HepG2 (cell line): Measurements from ENCODE around the gene IPO13. TPM values are rescaled to one million over a fixed set of nuclear protein-coding genes. Genes with fewer than 3 reads are reported as not detected.

ENCODE experiments used
- CBX5 ChIP-seq: sonication (generic); formaldehyde crosslinking; IDR thresholded peaks from 2 replicates; pipeline ENCODE4 v1.4.0; 2020; ENCODE audit warnings: missing genetic modification reagents, borderline replicate concordance
- CENPX ChIP-seq: sonication (generic); formaldehyde crosslinking; IDR thresholded peaks from 2 replicates; pipeline ENCODE4 v1.9.0; 2021; ENCODE audit warnings: mild to moderate bottlenecking, missing genetic modification reagents, moderate library complexity
- KDM6A ChIP-seq: IDR thresholded peaks from 2 replicates; pipeline ENCODE4 v1.6.1; 2016; ENCODE audit warnings: low read depth
- KLF6 ChIP-seq: IDR thresholded peaks from 2 replicates; pipeline ENCODE4 v1.8.0; 2016; ENCODE audit warnings: missing biosample characterization, missing genetic modification reagents
- MEF2D ChIP-seq: sonication (generic); formaldehyde crosslinking; IDR thresholded peaks from 2 replicates; pipeline ENCODE4 v1.5.1; 2020; ENCODE audit warnings: mild to moderate bottlenecking, missing genetic modification reagents
- PCBP2 ChIP-seq: fragments of 200-400 bp; formaldehyde crosslinking; optimal IDR thresholded peaks from 2 replicates; pipeline ENCODE3; 2018; ENCODE audit warnings: low read length, low read depth; ENCODE audit not compliant: poor library complexity, severe bottlenecking
- PHB2 ChIP-seq: fragments of 450-650 bp; IDR thresholded peaks from 2 replicates; pipeline ENCODE4 v1.6.1; 2018; ENCODE audit not compliant: partially characterized antibody
- RBM39 ChIP-seq: fragments of 200-400 bp; formaldehyde crosslinking; IDR thresholded peaks from one replicate; pipeline ENCODE4 v1.6.1; 2018; ENCODE audit warnings: antibody characterized with exemption, mild to moderate bottlenecking, low read depth, low read length; ENCODE audit not compliant: poor library complexity, severe bottlenecking
- TEF ChIP-seq: sonication (generic); formaldehyde crosslinking; IDR thresholded peaks from 2 replicates; pipeline ENCODE4 v1.5.0; 2020; ENCODE audit warnings: missing genetic modification reagents
- ZBTB26 ChIP-seq: IDR thresholded peaks from 2 replicates; pipeline ENCODE4 v1.6.1; 2016; ENCODE audit warnings: missing compliant biosample characterization, missing genetic modification reagents, borderline replicate concordance
- ZBTB7B ChIP-seq: sonication (generic); formaldehyde crosslinking; IDR thresholded peaks from 2 replicates; pipeline ENCODE4 v1.4.0; 2020; ENCODE audit warnings: missing genetic modification reagents
- ZFY ChIP-seq: sonication (generic); formaldehyde crosslinking; IDR thresholded peaks from 2 replicates; pipeline ENCODE4 v1.4.0; 2020; ENCODE audit warnings: missing genetic modification reagents
- ZNF318 ChIP-seq: sonication (generic); formaldehyde crosslinking; IDR thresholded peaks from 2 replicates; pipeline ENCODE4 v1.4.0; 2020; ENCODE audit warnings: mild to moderate bottlenecking, missing genetic modification reagents
- ZNF34 ChIP-seq: sonication (generic); formaldehyde crosslinking; IDR thresholded peaks from 2 replicates; pipeline ENCODE4 v1.4.0; 2020; ENCODE audit warnings: mild to moderate bottlenecking, missing genetic modification reagents, borderline replicate concordance
- ZNF367 ChIP-seq: sonication (generic); formaldehyde crosslinking; IDR thresholded peaks from 2 replicates; pipeline ENCODE4 v1.4.0; 2020; ENCODE audit warnings: missing genetic modification reagents, borderline replicate concordance
- ZNF547 ChIP-seq: sonication (generic); formaldehyde crosslinking; IDR thresholded peaks from 2 replicates; pipeline ENCODE4 v1.5.1; 2020; ENCODE audit warnings: mild to moderate bottlenecking, missing genetic modification reagents
- ZNF746 ChIP-seq: sonication (generic); formaldehyde crosslinking; IDR thresholded peaks from 2 replicates; pipeline ENCODE4 v1.8.0; 2022; ENCODE audit warnings: mild to moderate bottlenecking, missing genetic modification reagents
- ZNF770 ChIP-seq: sonication (generic); formaldehyde crosslinking; IDR thresholded peaks from 2 replicates; pipeline ENCODE4 v1.5.0; 2020; ENCODE audit warnings: mild to moderate bottlenecking, missing genetic modification reagents
- polyA plus RNA-seq, 8 experiments: library from polyadenylated mRNA; depleted of rRNA in 3 of 8; stranded (reverse) in 7 of 8; unstranded in 1 of 8; fragments of >200 nt; fragmentation: Illumina TruSeq in 4 of 8; extraction: Trizol in 4 of 8; gene quantifications; 2 replicates each; pipeline versions ENCODE4 v1.2.1 to v1.2.3, GENCODE V29; 2011 to 2016; ENCODE audit warnings: low read depth in 4 of 8, missing spikeins in 1 of 8, mixed read lengths in 1 of 8; ENCODE audit not compliant: insufficient read depth in 1 of 8
- total RNA-seq, 5 experiments: library from RNA; depleted of rRNA; stranded (reverse); fragments of >200 nt; fragmentation: Illumina TruSeq; extraction: Trizol; gene quantifications; 2 replicates each; pipeline ENCODE4 v1.2.3, GENCODE V29; 2016; ENCODE audit warnings: low read depth in 1 of 5

The IPO13 gene
- total and polyA plus RNA-seq, 2 of the 13 experiments (the other 11 are each of a cell fraction or from before 2014, with no cell fraction given) = 12.9 to 15.6 TPM

- TF ChIP-seq ZNF367 (no peak), CENPX (CRISPR knock-in tag) (no peak), ZBTB26 (CRISPR knock-in tag) (no peak), ZNF746 (no peak), ZNF547 (CRISPR knock-in tag) (no peak), KDM6A (0 out of 2 replicates have a peak, but pooled peaks have one; percentile 9), TEF (no peak), MEF2D (CRISPR knock-in tag) (no peak), PCBP2 (no peak), ZNF318 (CRISPR knock-in tag) (no peak), ZNF770 (CRISPR knock-in tag) (no peak), CBX5 (CRISPR knock-in tag) (no peak), PHB2 (no peak), KLF6 (CRISPR knock-in tag) (no peak), RBM39 (no peak), ZNF34 (CRISPR knock-in tag) (no peak), ZFY (0 out of 2 replicates have a peak, but pooled peaks have one; percentile 24), ZBTB7B (CRISPR knock-in tag) (0 out of 2 replicates have a peak, but pooled peaks have one; percentile 11)
These were observed 40.6 kb downstream of the IPO13 start (continued) for GRCh38 chr1:43987159-43987902.
